IPS-NIHi7 (cell line): ENCODE results near the gene SYNDIG1.

ENCODE experiments used
- DNase-seq: peaks from one replicate; pipeline ENCODE4 v3.0.0; 2012; ENCODE audit warnings: mixed read lengths; ENCODE audit errors: extremely low spot score

SYNDIG1 gene

GRCh38 chr20:24654425-24654824, 185.0 kb downstream of the SYNDIG1 start:
- DNase-seq, result no peak

GRCh38 chr20:24656391-24656790, 187.0 kb downstream of the SYNDIG1 start:
- DNase-seq, result no peak

- no peak for DNase-seq
Observed at GRCh38 chr20:24657196-24657595, 187.8 kb downstream of the SYNDIG1 start.

GRCh38 chr20:24657878-24658620, 188.6 kb downstream of the SYNDIG1 start:
- DNase-seq, result no peak

- DNase-seq, result no peak
Observed at GRCh38 chr20:24658920-24659660, 189.7 kb downstream of the SYNDIG1 start.

- DNase-seq, result no peak
Observed at GRCh38 chr20:24659835-24660234, 190.4 kb downstream of the SYNDIG1 start.

GRCh38 chr20:24660651-24661050, 191.2 kb downstream of the SYNDIG1 start:
- no peak for DNase-seq

GRCh38 chr20:24661255-24661654, 191.8 kb downstream of the SYNDIG1 start:
- no peak for DNase-seq

- DNase-seq, result no peak
Observed at GRCh38 chr20:24662322-24662721, 192.9 kb downstream of the SYNDIG1 start.

GRCh38 chr20:24662752-24663365, 193.4 kb downstream of the SYNDIG1 start:
- DNase-seq, result no peak

GRCh38 chr20:24663496-24663895, 194.1 kb downstream of the SYNDIG1 start:
- no peak for DNase-seq

GRCh38 chr20:24664266-24664986, 195.0 kb downstream of the SYNDIG1 start:
- DNase-seq, result no peak

GRCh38 chr20:24665196-24665595, 195.8 kb downstream of the SYNDIG1 start:
- no peak for DNase-seq

GRCh38 chr20:24665741-24666191, 196.3 kb downstream of the SYNDIG1 start:
- DNase-seq, result no peak

GRCh38 chr20:24667689-24668383, 198.4 kb downstream of the SYNDIG1 start:
- DNase-seq, result no peak

- no peak for DNase-seq
Observed at GRCh38 chr20:24668384-24668702, 198.9 kb downstream of the SYNDIG1 start.

- DNase-seq, result no peak
Observed at GRCh38 chr20:24668791-24669190, 199.4 kb downstream of the SYNDIG1 start.

GRCh38 chr20:24669701-24670100, 200.3 kb downstream of the SYNDIG1 start:
- DNase-seq, result no peak

GRCh38 chr20:24670341-24670872, 201.0 kb downstream of the SYNDIG1 start:
- DNase-seq, result no peak

GRCh38 chr20:24670981-24671380, 201.6 kb downstream of the SYNDIG1 start:
- no peak for DNase-seq

GRCh38 chr20:24672181-24672880, 202.9 kb downstream of the SYNDIG1 start:
- no peak for DNase-seq
